ENCODE results near the gene ASRGL1. TPM values are rescaled to one million over a fixed set of nuclear protein-coding genes. Genes with fewer than 3 reads are reported as not detected.

Gene ASRGL1
- total RNA-seq, 1 experiment from 2014 or later = 51.6 TPM

- TF ChIP-seq ATF6 (CRISPR knock-in tag; IDR thresholded peaks at IDR 0.05) (no peak), RELA (CRISPR knock-in tag; IDR thresholded peaks at IDR 0.05; ENCODE audit: borderline replicate concordance) (no peak), SP1 (CRISPR knock-in tag; conservative IDR thresholded peaks at IDR 0.05) (no peak), NR3C1 (CRISPR knock-in tag; conservative IDR thresholded peaks at IDR 0.05; ENCODE audit: low read depth) (no peak), TCF7 (CRISPR knock-in tag; IDR thresholded peaks at IDR 0.05; ENCODE audit: low read depth) (no peak), FOXP4 (CRISPR knock-in tag; IDR thresholded peaks at IDR 0.05) (no peak), CREB1 (CRISPR knock-in tag; IDR thresholded peaks at IDR 0.05) (no peak), JAZF1 (CRISPR knock-in tag; IDR thresholded peaks at IDR 0.05) (no peak)
These were observed 91.8 kb downstream of the ASRGL1 start (continued) for GRCh38 chr11:62428871-62429560.

- POLR2A ChIA-PET = no interaction called here
- Mint-ChIP-seq H3K36me3 (no peaks in the 10 kb centered on the region), H3K9me3 (peaks cover 10% of the 10 kb centered on the region), H3K4me3 (no peak overlapping the region), H3K4me1 (peaks cover 10% of the 10 kb centered on the region), H3K27ac (no peak overlapping the region), H3K27me3 (ENCODE audit: low read depth) (no peaks in the 10 kb centered on the region; the same call in 1 of the 2 replicates)
- CTCF ChIA-PET = interaction anchor here (1.2 to 1.8 kb wide), 2 partner anchors 36 to 130 kb away, joined by 3 to 4 read pairs; no protein-coding TSS in a partner anchor
- no peak for ATAC-seq
- TF ChIP-seq HMGA2 (CRISPR knock-in tag; IDR thresholded peaks at IDR 0.05) (no peak), MAX (CRISPR knock-in tag; IDR thresholded peaks at IDR 0.05) (no peak), ZNF512 (CRISPR knock-in tag; IDR thresholded peaks at IDR 0.05; ENCODE audit: borderline replicate concordance) (no peak), ZBTB21 (CRISPR knock-in tag; IDR thresholded peaks at IDR 0.05; ENCODE audit: borderline replicate concordance) (no peak), TEAD4 (CRISPR knock-in tag; IDR thresholded peaks at IDR 0.05) (no peak)
- DNase-seq (ENCODE audit: low spot score) = no peak
These were observed 93.2 kb downstream of the ASRGL1 start for GRCh38 chr11:62430425-62430824.

GRCh38 chr11:62431171-62431901, 94.1 kb downstream of the ASRGL1 start:
- H3K27ac Mint-ChIP-seq = no peak overlapping the region
- CTCF ChIA-PET = no interaction called here

More at GRCh38 chr11:62431171-62431901, 94.1 kb downstream of the ASRGL1 start:
- POLR2A ChIA-PET = no interaction called here
- peaks cover 8% of the 10 kb centered on the region for H3K4me1 Mint-ChIP-seq
- H3K36me3 Mint-ChIP-seq = no peaks in the 10 kb centered on the region
- DNase-seq (ENCODE audit: low spot score) (no peak), ATAC-seq (no peak)
- H3K27me3 Mint-ChIP-seq (ENCODE audit: low read depth) = no peaks in the 10 kb centered on the region; the same call in 1 of the 2 replicates
- no peak overlapping the region for H3K4me3 Mint-ChIP-seq
- TF ChIP-seq KAT7 (CRISPR knock-in tag; IDR thresholded peaks at IDR 0.05; ENCODE audit: borderline replicate concordance) (no peak), GABPB1 (CRISPR knock-in tag; IDR thresholded peaks at IDR 0.05) (no peak), SOX15 (CRISPR knock-in tag; IDR thresholded peaks at IDR 0.05) (no peak), PRRX2 (CRISPR knock-in tag; IDR thresholded peaks at IDR 0.05) (no peak), ZBTB43 (CRISPR knock-in tag; IDR thresholded peaks at IDR 0.05) (no peak), HMGA2 (CRISPR knock-in tag; IDR thresholded peaks at IDR 0.05) (no peak), ZNF416 (CRISPR knock-in tag; IDR thresholded peaks at IDR 0.05) (no peak), ZNF671 (CRISPR knock-in tag; IDR thresholded peaks at IDR 0.05) (no peak), SMAD4 (CRISPR knock-in tag; IDR thresholded peaks at IDR 0.05) (no peak), MXD4 (CRISPR knock-in tag; IDR thresholded peaks at IDR 0.05; ENCODE audit: borderline replicate concordance) (no peak), CTCF (IDR thresholded peaks at IDR 0.05) (no peak), ETV6 (CRISPR knock-in tag; IDR thresholded peaks at IDR 0.05) (no peak), GRHL2 (CRISPR knock-in tag; IDR thresholded peaks at IDR 0.05; ENCODE audit: insufficient replicate concordance, severe bottlenecking) (no peak), TEAD4 (CRISPR knock-in tag; IDR thresholded peaks at IDR 0.05) (no peak)
- peaks cover 10% of the 10 kb centered on the region for H3K9me3 Mint-ChIP-seq

Measured in WTC11 (cell line).